C4-2B (cell line): ENCODE results near the gene MAGEF1.

Experiments used
- ZFX ChIP-seq: fragments of 450-650 bp; IDR thresholded peaks from 2 replicates; pipeline ENCODE4 v1.6.1; 2017
- TF ChIP-seq, protein P1 (sequence below): fragments of 450-650 bp; conservative IDR thresholded peaks from 2 replicates; pipeline ENCODE4 v1.5.1; 2017; ENCODE audit warnings: mild to moderate bottlenecking

DNA sequence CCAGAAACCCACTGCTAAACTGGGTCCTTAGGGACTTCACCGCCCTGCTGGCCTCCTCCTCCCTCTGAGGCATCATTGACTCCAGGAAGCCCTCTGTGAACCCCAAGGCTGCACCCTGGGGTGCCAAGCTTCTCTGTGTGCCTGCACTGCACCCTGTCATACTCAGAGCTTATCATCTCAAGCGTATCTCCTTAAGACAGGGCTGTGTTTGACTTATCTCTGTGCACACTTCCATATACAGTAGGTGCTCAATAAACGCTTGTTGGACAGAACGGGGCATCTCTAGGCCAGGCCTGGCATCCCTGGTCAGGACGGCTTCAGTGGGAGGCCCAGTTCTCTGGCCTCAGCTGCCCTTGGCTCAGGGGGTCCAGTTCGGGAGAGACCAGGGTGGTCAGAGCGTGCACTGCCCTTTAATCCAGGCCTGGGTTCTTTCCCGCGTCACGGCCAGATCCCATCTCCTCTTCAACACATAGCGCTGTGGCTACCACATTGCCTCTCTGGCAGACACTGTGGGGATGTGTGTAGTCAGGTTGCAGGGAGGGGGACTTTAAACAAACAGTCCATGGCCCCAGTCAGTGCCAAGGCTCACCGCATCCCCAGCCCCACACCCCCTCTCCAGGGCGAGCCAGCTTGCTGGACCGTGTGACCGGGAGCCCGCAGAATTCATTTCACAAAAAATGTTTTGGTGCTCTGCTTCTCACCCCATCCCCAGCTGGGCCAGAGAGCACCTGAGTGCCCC is 33.4 kb downstream of the MAGEF1 start:
- TF ChIP-seq, protein P1, sequence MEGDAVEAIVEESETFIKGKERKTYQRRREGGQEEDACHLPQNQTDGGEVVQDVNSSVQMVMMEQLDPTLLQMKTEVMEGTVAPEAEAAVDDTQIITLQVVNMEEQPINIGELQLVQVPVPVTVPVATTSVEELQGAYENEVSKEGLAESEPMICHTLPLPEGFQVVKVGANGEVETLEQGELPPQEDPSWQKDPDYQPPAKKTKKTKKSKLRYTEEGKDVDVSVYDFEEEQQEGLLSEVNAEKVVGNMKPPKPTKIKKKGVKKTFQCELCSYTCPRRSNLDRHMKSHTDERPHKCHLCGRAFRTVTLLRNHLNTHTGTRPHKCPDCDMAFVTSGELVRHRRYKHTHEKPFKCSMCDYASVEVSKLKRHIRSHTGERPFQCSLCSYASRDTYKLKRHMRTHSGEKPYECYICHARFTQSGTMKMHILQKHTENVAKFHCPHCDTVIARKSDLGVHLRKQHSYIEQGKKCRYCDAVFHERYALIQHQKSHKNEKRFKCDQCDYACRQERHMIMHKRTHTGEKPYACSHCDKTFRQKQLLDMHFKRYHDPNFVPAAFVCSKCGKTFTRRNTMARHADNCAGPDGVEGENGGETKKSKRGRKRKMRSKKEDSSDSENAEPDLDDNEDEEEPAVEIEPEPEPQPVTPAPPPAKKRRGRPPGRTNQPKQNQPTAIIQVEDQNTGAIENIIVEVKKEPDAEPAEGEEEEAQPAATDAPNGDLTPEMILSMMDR, result no peak
- TF ChIP-seq ZFX, result no peak
